ENCODE measurements around the gene RBM15.

The RBM15 gene

GRCh38 chr1:110393691-110394492 is 54.7 kb downstream of the RBM15 start:
- Histone ChIP-seq H4K91ac (ENCODE audit: low read depth, low read length) (no peak overlapping the region), H2AFZ (ENCODE audit: insufficient read depth, low read length, poor library complexity) (no peak overlapping the region), H3K18ac (ENCODE audit: low read length) (no peak overlapping the region), H4K12ac (ENCODE audit: low read depth, low read length) (no peak overlapping the region), H3K27me3 (ENCODE audit: insufficient read depth, low read length) (no peaks in the 10 kb centered on the region), H2AK5ac (ENCODE audit: low read length) (no peak overlapping the region), H3K36me3 (ENCODE audit: control insufficient read depth in 1 of 2, insufficient read depth in 2 of 2, low read length in 2 of 2) (peaks cover 0 to 10% of the 10 kb centered on the region in 2 experiments), H3K27ac (ENCODE audit: low read depth, low read length) (no peak overlapping the region), H2BK120ac (ENCODE audit: insufficient read depth, low read length, poor library complexity) (no peak overlapping the region), H2BK5ac (ENCODE audit: low read depth, low read length, poor library complexity) (no peak overlapping the region), H3K4me1 (ENCODE audit: control insufficient read depth in 1 of 2, insufficient read depth in 2 of 2, low read length in 2 of 2) (peaks cover 4 to 7% of the 10 kb centered on the region in 2 experiments), H3K4me2 (ENCODE audit: low read length) (no peak overlapping the region), H3K79me2 (ENCODE audit: control insufficient read depth, insufficient read depth, low read length, poor library complexity) (no peaks in the 10 kb centered on the region), H3K4me3 (ENCODE audit: low read depth, low read length) (no peak overlapping the region), H3K79me1 (ENCODE audit: low read length) (no peaks in the 10 kb centered on the region), H3K9ac (ENCODE audit: low read length) (no peak overlapping the region), H4K8ac (ENCODE audit: low read depth, low read length) (no peak overlapping the region), H2BK12ac (ENCODE audit: low read length) (no peak overlapping the region), H3K4ac (ENCODE audit: low read depth, low read length) (no peak overlapping the region), H3K23ac (ENCODE audit: low read length) (no peak overlapping the region), H3K9me3 (ENCODE audit: insufficient read depth, low read depth, low read length) (peaks cover 4% of the 10 kb centered on the region), H3K14ac (ENCODE audit: low read length) (no peak overlapping the region)
- DNase-seq, result peak; percentile 93 to 98
- no CpG with 5 or more reads among the region's 3 CpGs for WGBS (ENCODE audit: extremely low coverage, insufficient coverage, insufficient read length)

- no peaks in the 10 kb centered on the region for H3K27me3 ChIP-seq (ENCODE audit: insufficient read depth, low read length)
- no peak overlapping the region for H3K4ac ChIP-seq (ENCODE audit: low read depth, low read length)
- no peaks in the 10 kb centered on the region for H3K79me2 ChIP-seq (ENCODE audit: control insufficient read depth, insufficient read depth, low read length, poor library complexity)
- no peak overlapping the region for H2AFZ ChIP-seq (ENCODE audit: insufficient read depth, low read length, poor library complexity)
- no peak overlapping the region for H3K4me2 ChIP-seq (ENCODE audit: low read length)
- peaks cover 4% of the 10 kb centered on the region for H3K9me3 ChIP-seq (ENCODE audit: insufficient read depth, low read depth, low read length)
- no peak overlapping the region for H2BK5ac ChIP-seq (ENCODE audit: low read depth, low read length, poor library complexity)
- no peak overlapping the region for H4K91ac ChIP-seq (ENCODE audit: low read depth, low read length)
- no peak overlapping the region for H2BK12ac ChIP-seq (ENCODE audit: low read length)
- peaks cover 4 to 7% of the 10 kb centered on the region in 2 experiments for H3K4me1 ChIP-seq (ENCODE audit: control insufficient read depth in 1 of 2, insufficient read depth in 2 of 2, low read length in 2 of 2)
- no peaks in the 10 kb centered on the region for H3K79me1 ChIP-seq (ENCODE audit: low read length)
- no peak overlapping the region for H3K18ac ChIP-seq (ENCODE audit: low read length)
- H3K4me3 ChIP-seq (ENCODE audit: low read depth, low read length), result no peak overlapping the region
- H3K27ac ChIP-seq (ENCODE audit: low read depth, low read length), result no peak overlapping the region
- no peak overlapping the region for H3K14ac ChIP-seq (ENCODE audit: low read length)
- H3K9ac ChIP-seq (ENCODE audit: low read length), result no peak overlapping the region
- no peak overlapping the region for H3K23ac ChIP-seq (ENCODE audit: low read length)
- WGBS (ENCODE audit: extremely low coverage, insufficient coverage, insufficient read length), result no CpG with 5 or more reads among the region's 3 CpGs
- no peak overlapping the region for H2AK5ac ChIP-seq (ENCODE audit: low read length)
- peaks cover 0 to 11% of the 10 kb centered on the region in 2 experiments for H3K36me3 ChIP-seq (ENCODE audit: control insufficient read depth in 1 of 2, insufficient read depth in 2 of 2, low read length in 2 of 2)
- no peak overlapping the region for H4K12ac ChIP-seq (ENCODE audit: low read depth, low read length)
- DNase-seq, result no peak
- H4K8ac ChIP-seq (ENCODE audit: low read depth, low read length), result no peak overlapping the region
- no peak overlapping the region for H2BK120ac ChIP-seq (ENCODE audit: insufficient read depth, low read length, poor library complexity)
Observed at GRCh38 chr1:110394493-110394820, 55.3 kb downstream of the RBM15 start.
